ENCODE measurements around the gene SLAMF9.
A peak's percentile ranks its signal among the peaks of the same experiment; 100 is the strongest.

SLAMF9 gene

DNA sequence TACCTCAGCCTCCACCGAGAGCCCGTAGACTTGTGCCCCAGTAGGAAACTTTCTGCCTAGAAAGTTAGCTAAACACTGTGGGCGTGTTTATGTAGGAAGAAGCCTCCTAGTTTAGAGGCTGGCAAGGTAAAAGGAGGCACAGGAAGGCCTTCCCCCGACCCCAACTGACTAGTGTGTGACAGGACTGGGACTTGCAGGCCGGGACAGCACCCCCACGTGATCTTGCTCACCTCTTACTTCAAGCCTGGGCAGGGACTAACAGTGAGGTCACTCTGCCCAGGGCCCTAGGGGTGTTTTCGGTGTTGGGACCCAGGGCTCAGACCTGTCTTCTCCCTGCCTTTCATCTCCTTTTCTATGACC, 28.3 kb downstream of the SLAMF9 start:
- Histone ChIP-seq H4K20me1 (ENCODE audit: control insufficient read depth, insufficient read depth, low read depth, low read length) (peaks cover 14% of the 10 kb centered on the region), H3F3A (ENCODE audit: control insufficient read depth, insufficient read depth) (no peaks in the 10 kb centered on the region; the same call in 1 of the 2 replicates), H3K27ac (ENCODE audit: low read depth, low read length) (no peak overlapping the region), H3K27me3 (ENCODE audit: control insufficient read depth, low read length) (no peaks in the 10 kb centered on the region), H3K4me3 (ENCODE audit: low read length) (peak overlapping the region; percentile 99), H3K9me2 (replicated peaks; ENCODE audit: control insufficient read depth, low read length) (no peaks in the 10 kb centered on the region), H3K9me3 (ENCODE audit: control insufficient read depth, insufficient read depth, low read length) (no peaks in the 10 kb centered on the region), H3K36me3 (ENCODE audit: control insufficient read depth, low read length) (peaks cover 42% of the 10 kb centered on the region), H3K4me1 (ENCODE audit: control insufficient read depth, low read length) (peaks cover 41% of the 10 kb centered on the region), H3K79me2 (ENCODE audit: control insufficient read depth, low read length) (peaks cover 55% of the 10 kb centered on the region), H3K4me2 (ENCODE audit: low read length) (peak overlapping the region; percentile 90)
- no peak for TF ChIP-seq EZH2phosphoT487 (IDR thresholded peaks at IDR 0.05; ENCODE audit: borderline replicate concordance, low read length)
- TF ChIP-seq, protein P1, sequence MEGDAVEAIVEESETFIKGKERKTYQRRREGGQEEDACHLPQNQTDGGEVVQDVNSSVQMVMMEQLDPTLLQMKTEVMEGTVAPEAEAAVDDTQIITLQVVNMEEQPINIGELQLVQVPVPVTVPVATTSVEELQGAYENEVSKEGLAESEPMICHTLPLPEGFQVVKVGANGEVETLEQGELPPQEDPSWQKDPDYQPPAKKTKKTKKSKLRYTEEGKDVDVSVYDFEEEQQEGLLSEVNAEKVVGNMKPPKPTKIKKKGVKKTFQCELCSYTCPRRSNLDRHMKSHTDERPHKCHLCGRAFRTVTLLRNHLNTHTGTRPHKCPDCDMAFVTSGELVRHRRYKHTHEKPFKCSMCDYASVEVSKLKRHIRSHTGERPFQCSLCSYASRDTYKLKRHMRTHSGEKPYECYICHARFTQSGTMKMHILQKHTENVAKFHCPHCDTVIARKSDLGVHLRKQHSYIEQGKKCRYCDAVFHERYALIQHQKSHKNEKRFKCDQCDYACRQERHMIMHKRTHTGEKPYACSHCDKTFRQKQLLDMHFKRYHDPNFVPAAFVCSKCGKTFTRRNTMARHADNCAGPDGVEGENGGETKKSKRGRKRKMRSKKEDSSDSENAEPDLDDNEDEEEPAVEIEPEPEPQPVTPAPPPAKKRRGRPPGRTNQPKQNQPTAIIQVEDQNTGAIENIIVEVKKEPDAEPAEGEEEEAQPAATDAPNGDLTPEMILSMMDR (IDR thresholded peaks at IDR 0.05; ENCODE audit: low read depth, low read length, poor library complexity, severe bottlenecking) = no peak

DNA sequence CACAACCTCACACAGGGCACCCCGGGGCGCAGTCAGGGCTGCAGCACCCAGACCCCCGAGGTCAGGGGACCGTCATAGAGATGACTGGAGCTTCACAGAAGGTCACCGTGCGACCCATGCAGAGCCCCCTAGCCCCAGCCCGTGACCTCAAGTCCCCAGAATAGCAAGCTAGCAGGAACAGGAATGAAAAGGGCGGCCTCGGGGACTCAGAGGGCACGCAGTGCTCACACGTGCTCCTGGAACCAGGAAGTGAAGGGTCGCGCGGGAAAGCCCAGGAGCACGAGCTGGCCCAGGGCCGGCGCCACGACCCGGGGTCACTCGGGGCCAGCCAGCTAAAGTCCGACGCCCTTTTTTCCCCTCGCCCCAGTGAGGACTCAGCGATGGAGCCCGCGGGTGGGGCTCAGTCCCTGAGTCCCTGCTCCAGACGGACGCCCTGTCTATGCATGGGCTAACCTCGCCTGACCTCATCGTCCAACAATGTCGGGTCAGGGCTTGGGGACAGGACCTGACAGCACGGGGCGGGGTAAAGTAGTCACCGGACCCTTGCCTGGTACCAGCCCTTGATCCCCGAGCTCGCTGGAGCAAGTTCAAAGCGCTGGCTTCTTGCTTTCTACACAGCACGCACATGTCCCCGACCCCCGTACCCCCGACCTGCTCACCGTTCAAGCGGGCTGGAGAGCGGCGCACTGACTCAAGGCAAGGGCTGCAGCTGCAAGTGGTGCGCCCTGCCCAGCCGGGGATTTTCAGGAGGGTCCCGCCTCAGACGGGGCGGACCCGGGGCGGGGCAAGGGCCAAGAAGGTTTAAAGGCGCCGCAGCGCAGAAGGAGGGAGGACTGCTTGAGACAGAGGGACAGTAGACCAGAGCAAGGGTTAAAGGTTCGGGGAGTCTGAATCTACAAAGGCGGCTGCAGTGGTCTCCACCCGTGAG, 29.0 kb downstream of the SLAMF9 start, which contains the start of gene TAGLN2:
Gene TAGLN2, minus strand, starts transcription at position 717 of the 928 bp plus-strand sequence. CDS start 4,998 bp downstream, outside the sequence.
- TF ChIP-seq, protein P1 (IDR thresholded peaks at IDR 0.05; ENCODE audit: low read depth, low read length, poor library complexity, severe bottlenecking) = no peak
- no peak for TF ChIP-seq EZH2phosphoT487 (IDR thresholded peaks at IDR 0.05; ENCODE audit: borderline replicate concordance, low read length)
- peak within 1 kb of the TSS; percentile 99 for H3K4me3 ChIP-seq (ENCODE audit: low read length)
- peak within 1 kb of the TSS; percentile 90 for H3K4me2 ChIP-seq (ENCODE audit: low read length)
- H3K4me1 ChIP-seq (ENCODE audit: control insufficient read depth, low read length) = peaks cover 42% of the 10 kb centered on the region
- H3K79me2 ChIP-seq (ENCODE audit: control insufficient read depth, low read length) = peaks cover 62% of the 10 kb centered on the region
- H3K9me3 ChIP-seq (ENCODE audit: control insufficient read depth, insufficient read depth, low read length) = no peaks in the 10 kb centered on the region
- peaks cover 21% of the 10 kb centered on the region for H4K20me1 ChIP-seq (ENCODE audit: control insufficient read depth, insufficient read depth, low read depth, low read length)
- H3K27me3 ChIP-seq (ENCODE audit: control insufficient read depth, low read length) = no peaks in the 10 kb centered on the region
- H3F3A ChIP-seq (ENCODE audit: control insufficient read depth, insufficient read depth) = no peaks in the 10 kb centered on the region; the same call in 1 of the 2 replicates
- H3K9me2 ChIP-seq (replicated peaks; ENCODE audit: control insufficient read depth, low read length) = no peaks in the 10 kb centered on the region
- H3K36me3 ChIP-seq (ENCODE audit: control insufficient read depth, low read length) = peaks cover 49% of the 10 kb centered on the region
- peak within 1 kb of the TSS; percentile 76 for H3K27ac ChIP-seq (ENCODE audit: low read depth, low read length)

DNA sequence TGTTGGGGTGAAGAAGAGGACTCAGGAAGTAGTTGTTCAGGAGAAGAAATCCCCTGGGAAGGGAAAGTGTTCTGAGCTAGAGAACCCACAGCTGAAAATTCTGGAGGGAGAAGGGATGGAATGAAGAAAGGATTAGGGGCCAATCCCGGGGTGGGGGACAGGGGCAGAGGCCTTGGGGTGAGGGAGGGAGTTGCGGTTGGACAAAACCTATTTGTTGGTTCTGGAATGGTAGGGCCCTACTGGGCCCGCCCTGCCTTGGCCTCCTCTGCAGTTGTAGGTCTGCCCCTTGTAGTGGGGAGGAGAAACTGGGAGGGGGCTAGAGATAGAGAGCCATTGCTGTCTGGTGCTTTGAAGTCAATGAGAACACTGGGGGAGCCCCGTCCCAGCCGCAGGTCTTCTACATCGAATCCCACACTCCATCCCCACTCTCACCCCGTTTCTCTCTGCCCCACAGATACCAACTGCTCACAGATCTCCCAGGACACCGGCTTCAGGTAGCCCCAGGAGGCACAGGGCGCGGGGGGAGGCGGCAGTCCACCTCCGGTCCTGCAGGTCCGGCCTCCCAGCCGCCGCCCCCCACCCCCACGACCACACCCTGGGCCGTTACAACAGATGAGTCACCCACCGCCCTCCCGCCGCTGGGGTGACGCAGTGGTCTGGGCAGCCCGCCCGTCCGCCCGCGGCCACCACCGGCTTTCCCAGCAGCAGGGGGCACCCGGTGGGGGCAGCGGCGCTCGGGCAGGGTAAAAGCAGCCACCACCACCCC, 29.8 kb downstream of the SLAMF9 start:
- H4K20me1 ChIP-seq (ENCODE audit: control insufficient read depth, insufficient read depth, low read depth, low read length) = peaks cover 25% of the 10 kb centered on the region
- peak overlapping the region; percentile 76 for H3K27ac ChIP-seq (ENCODE audit: low read depth, low read length)
- H3K4me2 ChIP-seq (ENCODE audit: low read length) = peak overlapping the region; percentile 90
- peaks cover 68% of the 10 kb centered on the region for H3K79me2 ChIP-seq (ENCODE audit: control insufficient read depth, low read length)
- no peaks in the 10 kb centered on the region for H3K9me2 ChIP-seq (replicated peaks; ENCODE audit: control insufficient read depth, low read length)
- no peaks in the 10 kb centered on the region for H3K27me3 ChIP-seq (ENCODE audit: control insufficient read depth, low read length)
- H3F3A ChIP-seq (ENCODE audit: control insufficient read depth, insufficient read depth) = no peaks in the 10 kb centered on the region; the same call in 1 of the 2 replicates
- H3K4me3 ChIP-seq (ENCODE audit: low read length) = peak overlapping the region; percentile 99
- no peaks in the 10 kb centered on the region for H3K9me3 ChIP-seq (ENCODE audit: control insufficient read depth, insufficient read depth, low read length)
- peaks cover 42% of the 10 kb centered on the region for H3K4me1 ChIP-seq (ENCODE audit: control insufficient read depth, low read length)
- TF ChIP-seq EZH2phosphoT487 (IDR thresholded peaks at IDR 0.05; ENCODE audit: borderline replicate concordance, low read length) = no peak
- TF ChIP-seq, protein P1 (IDR thresholded peaks at IDR 0.05; ENCODE audit: low read depth, low read length, poor library complexity, severe bottlenecking) = no peak
- H3K36me3 ChIP-seq (ENCODE audit: control insufficient read depth, low read length) = peaks cover 57% of the 10 kb centered on the region

Measured in DOHH2 (cell line).